Astrocyte (in vitro differentiated cells and primary cell): ENCODE data around the gene TMEM237. TPM values are rescaled to one million over a fixed set of nuclear protein-coding genes. Genes with fewer than 3 reads are reported as not detected.

Experiments used
- DNase-seq: peaks from one replicate; pipeline ENCODE4 v3.0.0-alpha.2; 2010; ENCODE audit warnings: low read depth
- FAIRE-seq: peaks from 2 replicates; lab custom pipeline; 2011; peaks lifted over from hg19 to GRCh38; lab: Jason Lieb, UNC
- H2AFZ ChIP-seq: 2 replicates; pipeline ENCODE4 v1.6.0; 2012; ENCODE audit warnings: low read depth, low read length, inconsistent platforms
- H3K27ac ChIP-seq: 2 replicates; pipeline ENCODE4 v1.5.1; 2011; ENCODE audit warnings: low read depth, low read length, inconsistent platforms
- H3K27me3 ChIP-seq: 2 replicates; pipeline ENCODE4 v1.6.0; 2011; ENCODE audit warnings: low read length, inconsistent platforms; ENCODE audit not compliant: insufficient read depth
- H3K36me3 ChIP-seq: 2 replicates; pipeline ENCODE4 v1.5.1; 2011; ENCODE audit warnings: low read length, inconsistent platforms; ENCODE audit not compliant: insufficient read depth
- H3K4me1 ChIP-seq: 2 replicates; pipeline ENCODE4 v1.5.1; 2011; ENCODE audit warnings: low read length, inconsistent platforms; ENCODE audit not compliant: insufficient read depth
- H3K4me2 ChIP-seq: 2 replicates; pipeline ENCODE4 v1.6.0; 2012; ENCODE audit warnings: low read length, inconsistent platforms
- H3K4me3 ChIP-seq: 2 replicates; pipeline ENCODE4 v1.5.1; 2011; ENCODE audit warnings: low read depth, mild to moderate bottlenecking, low read length, inconsistent platforms; ENCODE audit not compliant: insufficient read depth
- H3K79me2 ChIP-seq: 2 replicates; pipeline ENCODE4 v1.6.0; 2012; ENCODE audit warnings: mild to moderate bottlenecking, low read length, inconsistent platforms; ENCODE audit not compliant: insufficient read depth
- H3K9ac ChIP-seq: 2 replicates; pipeline ENCODE4 v1.6.0; 2012; ENCODE audit warnings: mild to moderate bottlenecking, low read length, inconsistent platforms
- H3K9me3 ChIP-seq: 2 replicates; pipeline ENCODE4 v1.5.1; 2012; ENCODE audit warnings: low read depth, mild to moderate bottlenecking, low read length, inconsistent platforms; ENCODE audit not compliant: insufficient read depth
- H4K20me1 ChIP-seq: 2 replicates; pipeline ENCODE4 v1.6.0; 2012; ENCODE audit warnings: low read length, inconsistent platforms; ENCODE audit not compliant: insufficient read depth
- H3K27ac Mint-ChIP-seq: one replicate; pipeline ENCODE4 v1.8.0; 2021; ENCODE audit warnings: mild to moderate bottlenecking, mixed read lengths; ENCODE audit not compliant: unreplicated experiment
- H3K27me3 Mint-ChIP-seq: one replicate; pipeline ENCODE4 v1.8.0; 2021; ENCODE audit warnings: low read depth, mixed read lengths; ENCODE audit not compliant: unreplicated experiment
- H3K36me3 Mint-ChIP-seq: one replicate; pipeline ENCODE4 v1.8.0; 2021; ENCODE audit warnings: low read depth, mixed read lengths; ENCODE audit not compliant: unreplicated experiment
- H3K4me1 Mint-ChIP-seq: one replicate; pipeline ENCODE4 v1.8.0; 2021; ENCODE audit warnings: low read depth, mixed read lengths; ENCODE audit not compliant: unreplicated experiment
- H3K4me3 Mint-ChIP-seq: one replicate; pipeline ENCODE4 v1.8.0; 2021; ENCODE audit warnings: mild to moderate bottlenecking, moderate library complexity, mixed read lengths; ENCODE audit not compliant: unreplicated experiment
- H3K9me3 Mint-ChIP-seq: one replicate; pipeline ENCODE4 v1.8.0; 2021; ENCODE audit warnings: mild to moderate bottlenecking, mixed read lengths; ENCODE audit not compliant: unreplicated experiment
- EZH2 ChIP-seq: IDR thresholded peaks from 2 replicates; pipeline ENCODE4 v1.6.1; 2012; ENCODE audit warnings: mild to moderate bottlenecking, low read length, inconsistent platforms; ENCODE audit not compliant: insufficient read depth
- total RNA-seq: library from RNA; stranded (reverse); gene quantifications from 2 replicates; pipeline ENCODE4 v1.2.1, GENCODE V29; 2021
- TF ChIP-seq, protein P1 (sequence below): IDR thresholded peaks from 2 replicates; pipeline ENCODE4 v1.5.1; 2011; ENCODE audit warnings: low read depth, mild to moderate bottlenecking, inconsistent platforms, low read length, moderate library complexity; ENCODE audit not compliant: insufficient read depth

TMEM237 gene
- total RNA-seq, 1 donor from 2014 or later = 37.7 TPM

- H3K4me3 Mint-ChIP-seq = no peak overlapping the region
- no peak overlapping the region for H3K27ac Mint-ChIP-seq
- Histone ChIP-seq H3K36me3 (no peaks in the 10 kb centered on the region), H3K27me3 (no peaks in the 10 kb centered on the region), H2AFZ (no peak overlapping the region), H4K20me1 (no peaks in the 10 kb centered on the region), H3K4me3 (no peak overlapping the region), H3K9ac (no peak overlapping the region), H3K9me3 (no peaks in the 10 kb centered on the region), H3K27ac (no peak overlapping the region), H3K79me2 (no peaks in the 10 kb centered on the region), H3K4me2 (no peak overlapping the region), H3K4me1 (peaks cover 10% of the 10 kb centered on the region)
- no peaks in the 10 kb centered on the region for H3K4me1 Mint-ChIP-seq
- TF ChIP-seq, protein P1, sequence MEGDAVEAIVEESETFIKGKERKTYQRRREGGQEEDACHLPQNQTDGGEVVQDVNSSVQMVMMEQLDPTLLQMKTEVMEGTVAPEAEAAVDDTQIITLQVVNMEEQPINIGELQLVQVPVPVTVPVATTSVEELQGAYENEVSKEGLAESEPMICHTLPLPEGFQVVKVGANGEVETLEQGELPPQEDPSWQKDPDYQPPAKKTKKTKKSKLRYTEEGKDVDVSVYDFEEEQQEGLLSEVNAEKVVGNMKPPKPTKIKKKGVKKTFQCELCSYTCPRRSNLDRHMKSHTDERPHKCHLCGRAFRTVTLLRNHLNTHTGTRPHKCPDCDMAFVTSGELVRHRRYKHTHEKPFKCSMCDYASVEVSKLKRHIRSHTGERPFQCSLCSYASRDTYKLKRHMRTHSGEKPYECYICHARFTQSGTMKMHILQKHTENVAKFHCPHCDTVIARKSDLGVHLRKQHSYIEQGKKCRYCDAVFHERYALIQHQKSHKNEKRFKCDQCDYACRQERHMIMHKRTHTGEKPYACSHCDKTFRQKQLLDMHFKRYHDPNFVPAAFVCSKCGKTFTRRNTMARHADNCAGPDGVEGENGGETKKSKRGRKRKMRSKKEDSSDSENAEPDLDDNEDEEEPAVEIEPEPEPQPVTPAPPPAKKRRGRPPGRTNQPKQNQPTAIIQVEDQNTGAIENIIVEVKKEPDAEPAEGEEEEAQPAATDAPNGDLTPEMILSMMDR = no peak
- TF ChIP-seq EZH2 = no peak
- peaks cover 2% of the 10 kb centered on the region for H3K9me3 Mint-ChIP-seq
- DNase-seq (no peak), FAIRE-seq (no peak)
- no peaks in the 10 kb centered on the region for H3K36me3 Mint-ChIP-seq
- no peaks in the 10 kb centered on the region for H3K27me3 Mint-ChIP-seq
Measured at GRCh38 chr2:201669865-201670264, 26.6 kb upstream of the TMEM237 start.

GRCh38 chr2:201668402-201668910 lies 25.2 kb upstream of the TMEM237 start:
- Histone ChIP-seq H3K27ac (no peak overlapping the region), H3K4me2 (no peak overlapping the region), H3K9me3 (no peaks in the 10 kb centered on the region), H3K4me3 (no peak overlapping the region), H3K9ac (no peak overlapping the region), H3K27me3 (no peaks in the 10 kb centered on the region), H3K4me1 (peaks cover 4% of the 10 kb centered on the region), H2AFZ (no peak overlapping the region), H3K79me2 (no peaks in the 10 kb centered on the region), H4K20me1 (no peaks in the 10 kb centered on the region), H3K36me3 (peaks cover 5% of the 10 kb centered on the region)
- H3K36me3 Mint-ChIP-seq = no peaks in the 10 kb centered on the region
- FAIRE-seq = no peak
- no peak for DNase-seq
- TF ChIP-seq, protein P1 = no peak
- no peak for TF ChIP-seq EZH2
- no peaks in the 10 kb centered on the region for H3K4me1 Mint-ChIP-seq
- no peak overlapping the region for H3K27ac Mint-ChIP-seq
- H3K4me3 Mint-ChIP-seq = no peak overlapping the region
- H3K27me3 Mint-ChIP-seq = no peaks in the 10 kb centered on the region
- H3K9me3 Mint-ChIP-seq = peaks cover 2% of the 10 kb centered on the region

- no peaks in the 10 kb centered on the region for H3K4me1 Mint-ChIP-seq
- Histone ChIP-seq H3K27me3 (no peaks in the 10 kb centered on the region), H4K20me1 (no peaks in the 10 kb centered on the region), H3K27ac (no peak overlapping the region), H3K9ac (no peak overlapping the region), H3K4me1 (peaks cover 4% of the 10 kb centered on the region), H3K79me2 (no peaks in the 10 kb centered on the region), H3K4me3 (no peak overlapping the region), H3K4me2 (no peak overlapping the region), H2AFZ (no peak overlapping the region), H3K9me3 (no peaks in the 10 kb centered on the region), H3K36me3 (peaks cover 5% of the 10 kb centered on the region)
- no peaks in the 10 kb centered on the region for H3K36me3 Mint-ChIP-seq
- H3K27me3 Mint-ChIP-seq = no peaks in the 10 kb centered on the region
- no peak overlapping the region for H3K27ac Mint-ChIP-seq
- H3K9me3 Mint-ChIP-seq = peaks cover 2% of the 10 kb centered on the region
- TF ChIP-seq, protein P1 = no peak
- no peak for TF ChIP-seq EZH2
- DNase-seq (no peak), FAIRE-seq (no peak)
- H3K4me3 Mint-ChIP-seq = no peak overlapping the region
Measured at GRCh38 chr2:201664334-201664733, 21.0 kb upstream of the TMEM237 start.
